Measurements from ENCODE around the gene POMC.
"Not testable (repeated sequence)": the region's sequence is repeated elsewhere in the genome, so short reads cannot be mapped to it uniquely, and the experiment has no call there.

Gene POMC

DNA sequence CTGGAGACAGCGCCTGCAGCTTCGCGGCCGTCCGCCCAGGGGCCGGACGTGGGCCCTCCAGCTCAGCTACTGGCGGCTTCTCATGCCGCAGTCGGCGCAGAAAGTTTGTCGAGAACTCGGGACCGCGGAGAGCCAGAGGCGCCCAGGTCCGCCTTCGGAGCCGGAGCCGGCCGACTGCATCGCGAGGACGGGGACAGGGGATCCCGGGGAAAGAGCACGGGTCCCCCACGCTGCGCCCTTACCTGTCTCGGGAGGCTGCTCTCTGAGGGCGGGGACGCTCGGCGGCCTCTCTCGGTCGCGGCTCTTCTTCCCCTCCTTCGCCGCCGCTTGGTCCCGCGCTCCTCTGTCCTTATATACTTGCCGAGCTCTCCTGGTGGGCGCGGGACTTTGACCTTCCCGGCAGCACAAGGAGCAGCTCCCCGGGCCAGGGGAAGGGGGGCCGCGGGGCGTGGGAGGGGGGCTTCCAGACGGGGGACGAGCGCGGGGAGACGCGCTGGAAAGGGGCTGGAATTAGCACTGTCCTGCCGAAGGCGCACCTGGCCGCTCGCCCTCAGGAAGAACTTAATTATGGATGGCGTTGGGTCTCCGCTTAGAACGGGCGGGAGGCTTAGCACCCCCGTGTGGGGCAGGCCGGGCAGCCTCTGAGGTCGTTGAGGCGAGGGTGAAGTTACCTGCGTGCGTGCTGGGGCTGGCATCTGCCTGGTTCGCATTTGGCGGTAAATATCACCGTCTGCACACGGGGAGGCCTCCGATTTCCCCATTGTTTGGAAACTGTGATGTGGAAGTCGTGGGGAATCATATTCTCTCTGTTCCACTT, at the start of gene POMC:
POMC (minus strand) TSS at position 325 of the 817 bp plus-strand sequence. CDS start 3,808 bp downstream, outside the sequence.
- peak; percentile 76 for DNase-seq

DNA sequence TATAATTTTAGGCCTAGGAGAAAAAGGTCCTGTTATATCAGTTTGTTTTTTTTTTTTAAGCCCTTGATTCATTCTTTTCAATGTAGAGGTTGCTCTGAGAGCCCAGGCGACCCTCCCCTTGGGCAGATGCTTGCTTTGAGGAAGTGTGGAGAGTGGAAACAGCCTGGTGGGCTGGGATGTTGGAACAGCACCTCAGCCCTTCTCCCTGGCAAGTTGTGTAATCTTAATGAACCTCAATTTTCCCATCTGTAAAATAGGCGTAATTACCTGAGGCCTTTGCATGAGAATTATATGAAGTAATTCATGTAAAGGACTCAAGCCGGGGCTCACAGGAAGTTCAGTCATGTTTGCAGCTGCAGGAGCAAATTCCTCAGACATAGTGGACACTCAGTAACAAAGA, 49.7 kb upstream of the POMC start:
- no peak for DNase-seq

GRCh38 chr2:25215948-25216679, 47.7 kb upstream of the POMC start:
- no peak for DNase-seq

DNA sequence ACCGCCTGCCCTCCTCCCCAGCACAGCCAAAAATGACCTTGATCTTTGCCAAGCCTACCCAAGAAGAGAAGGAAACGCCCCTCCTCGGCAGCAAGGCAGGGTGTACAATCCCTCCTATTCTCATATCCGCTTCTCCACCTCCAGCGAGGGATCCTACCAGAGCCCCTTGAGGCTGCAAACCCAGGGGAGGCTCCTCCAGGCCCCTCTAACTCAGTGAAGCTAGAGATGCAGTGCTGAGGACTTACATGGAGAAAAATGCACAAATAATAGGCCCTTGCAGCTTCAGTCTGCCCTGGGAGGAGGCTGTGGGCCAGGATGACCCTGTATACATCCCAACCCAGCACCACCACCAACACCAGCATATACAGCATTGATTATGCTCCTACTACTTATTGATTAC, 46.9 kb upstream of the POMC start:
- no peak for DNase-seq

GRCh38 chr2:25213229-25213628, 44.8 kb upstream of the POMC start:
- no peak for DNase-seq

- DNase-seq = not testable (repeated sequence)
Observed at GRCh38 chr2:25210923-25211322, 42.5 kb upstream of the POMC start.

- no peak for DNase-seq
Observed at GRCh38 chr2:25207078-25207545, 38.7 kb upstream of the POMC start.

- DNase-seq = no peak
Observed at GRCh38 chr2:25204190-25204838, 35.9 kb upstream of the POMC start.

GRCh38 chr2:25202275-25202674, 33.9 kb upstream of the POMC start:
- DNase-seq = no peak

DNA sequence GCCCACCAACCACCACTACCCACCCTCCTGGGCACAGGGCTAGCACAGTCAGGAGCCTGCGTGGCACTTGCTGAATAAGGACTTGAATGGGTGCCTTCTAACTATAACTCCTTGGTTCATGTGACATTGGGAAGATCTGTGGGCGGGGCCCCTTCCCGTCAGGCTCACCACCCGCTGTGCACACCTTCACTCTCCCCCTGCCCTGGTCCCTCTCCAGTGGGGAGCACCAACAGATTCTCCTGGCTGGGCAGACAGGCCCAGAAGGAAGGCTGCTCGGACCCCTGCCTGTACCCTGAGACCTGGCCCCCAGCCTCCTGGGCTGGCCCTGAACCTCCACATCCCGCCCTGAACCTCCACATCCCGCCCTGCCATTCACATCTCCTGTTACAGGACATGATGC, 33.4 kb upstream of the POMC start:
- no peak for DNase-seq

DNA sequence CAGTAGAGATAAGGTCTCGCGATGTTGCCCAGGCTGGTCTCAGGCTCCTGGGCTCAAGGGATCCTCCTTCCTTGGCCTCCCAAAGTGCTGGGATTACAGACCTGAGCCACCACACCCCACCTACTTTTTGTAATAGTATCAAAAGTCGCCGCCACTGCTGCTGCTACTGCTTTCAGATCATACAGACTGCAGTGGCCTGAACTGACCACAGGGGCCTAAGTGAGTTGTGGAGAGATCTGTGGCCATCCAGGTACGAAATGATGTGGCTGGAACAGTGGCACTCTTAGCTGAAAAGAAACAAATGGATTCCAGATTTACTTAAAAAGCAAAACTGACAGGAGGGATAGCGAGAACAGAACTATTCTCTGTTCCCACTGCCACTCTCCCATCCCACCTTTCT, 32.9 kb upstream of the POMC start:
- no peak for DNase-seq

GRCh38 chr2:25198576-25198975, 30.2 kb upstream of the POMC start:
- DNase-seq = no peak

DNA sequence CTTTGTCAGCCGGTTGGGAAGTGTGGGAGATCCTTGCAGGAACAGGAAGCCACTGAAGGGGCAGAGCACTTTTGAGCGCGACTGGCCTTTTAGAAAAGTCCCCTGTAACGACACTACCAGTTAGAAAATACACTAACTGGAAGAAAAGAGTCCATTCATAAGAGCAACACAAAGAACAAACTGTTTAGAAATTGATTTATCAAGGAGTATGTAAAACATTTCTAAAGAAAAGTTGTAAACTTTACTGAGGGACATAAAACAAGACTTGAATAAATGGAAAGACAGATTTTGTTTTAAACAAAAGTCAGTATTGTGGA, 29.8 kb upstream of the POMC start:
- DNase-seq = no peak

DNA sequence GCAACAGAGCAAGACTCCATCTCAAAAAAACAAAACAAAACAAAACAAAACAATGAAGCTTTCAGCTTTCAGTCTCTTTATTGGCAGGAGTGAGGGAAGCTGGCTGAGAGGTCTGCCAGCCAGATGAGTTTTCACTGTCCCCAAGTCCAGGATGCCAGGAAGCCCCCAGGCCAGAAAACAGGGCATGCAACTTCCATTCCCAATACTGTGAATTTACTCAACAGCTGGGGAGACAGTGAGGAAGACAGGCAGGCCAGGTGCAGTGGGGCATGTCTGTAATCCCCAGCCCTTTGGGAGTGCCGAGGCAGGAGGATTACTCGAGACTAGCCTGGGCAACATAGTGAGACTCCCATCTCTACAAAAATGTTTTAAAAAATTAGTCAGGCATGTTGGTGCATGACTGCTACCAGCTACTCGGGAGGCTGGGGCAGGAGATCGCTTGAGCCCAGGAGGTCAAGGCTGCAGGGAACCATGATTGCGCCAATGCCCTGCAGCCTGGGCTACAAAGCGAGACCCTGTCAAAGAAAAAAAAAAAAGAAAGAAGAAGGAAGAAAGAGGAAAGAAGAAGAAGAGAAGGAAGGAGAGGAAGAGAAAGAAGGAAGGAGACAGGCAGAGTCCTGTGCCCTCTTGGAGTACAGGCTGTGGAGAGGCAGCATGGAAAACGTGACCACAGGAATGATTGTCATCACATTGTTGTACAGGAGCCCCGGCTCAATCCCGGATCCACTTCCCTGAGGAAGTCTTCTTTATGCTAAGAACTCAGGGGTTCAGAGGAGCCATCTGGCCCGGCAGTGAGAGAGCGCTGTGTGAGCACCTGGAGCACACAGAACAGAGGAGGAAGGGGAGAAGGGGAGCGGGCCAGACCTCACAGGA, 29.2 kb upstream of the POMC start:
- no peak for DNase-seq

DNA sequence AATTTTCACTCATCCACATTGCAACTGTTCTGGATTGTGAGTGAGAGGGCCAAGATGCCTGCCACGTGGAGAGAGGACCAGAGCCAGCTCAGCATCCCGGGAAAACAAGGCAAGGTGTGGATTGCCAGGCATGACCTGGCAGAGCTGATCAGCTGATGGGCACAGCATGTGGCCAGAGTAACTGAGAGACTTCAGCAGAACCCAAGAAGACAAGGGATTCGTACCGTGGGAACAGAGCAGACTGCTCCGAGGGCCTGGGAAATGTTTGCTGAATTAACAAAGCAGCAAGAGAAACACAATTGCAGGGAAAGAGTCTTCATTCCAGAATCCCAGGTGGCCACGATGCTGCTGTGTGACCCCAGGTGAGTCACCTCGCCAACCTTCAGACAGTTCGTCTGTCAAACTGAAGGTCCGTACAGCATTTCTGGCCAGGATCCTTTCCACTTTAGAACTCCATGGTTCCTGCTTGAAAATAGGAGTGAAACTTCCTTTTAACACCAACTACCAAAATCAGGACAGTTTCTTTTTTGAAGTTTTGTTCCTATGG, 26.3 kb upstream of the POMC start:
- no peak for DNase-seq

GRCh38 chr2:25190536-25190935, 22.2 kb upstream of the POMC start:
- DNase-seq = no peak

GRCh38 chr2:25188405-25188804, 20.0 kb upstream of the POMC start:
- DNase-seq = no peak

- DNase-seq = peak; percentile 34
Observed at GRCh38 chr2:25187729-25188350, 19.5 kb upstream of the POMC start.

GRCh38 chr2:25184254-25184653, 15.9 kb upstream of the POMC start:
- no peak for DNase-seq

DNA sequence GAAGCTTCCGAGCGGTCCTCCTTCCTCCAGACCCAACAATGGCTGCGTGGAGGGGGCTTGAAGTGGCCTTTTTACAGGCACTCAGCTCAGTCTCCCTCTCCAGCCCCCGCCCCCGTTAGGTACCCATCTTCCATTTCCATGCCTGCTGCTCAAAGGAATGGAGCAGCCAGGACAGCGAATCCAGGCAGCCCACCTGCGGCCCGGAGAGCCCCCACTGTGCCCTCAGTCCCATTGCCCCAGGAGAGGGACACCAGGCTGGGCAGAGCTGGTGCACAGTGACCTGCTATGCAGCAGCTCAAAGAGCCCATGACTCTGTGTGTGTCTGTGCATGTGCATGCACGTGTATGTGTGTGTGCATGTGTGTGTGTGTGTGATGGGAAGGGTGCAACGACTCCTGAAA, 10.6 kb upstream of the POMC start:
- DNase-seq = no peak

DNA sequence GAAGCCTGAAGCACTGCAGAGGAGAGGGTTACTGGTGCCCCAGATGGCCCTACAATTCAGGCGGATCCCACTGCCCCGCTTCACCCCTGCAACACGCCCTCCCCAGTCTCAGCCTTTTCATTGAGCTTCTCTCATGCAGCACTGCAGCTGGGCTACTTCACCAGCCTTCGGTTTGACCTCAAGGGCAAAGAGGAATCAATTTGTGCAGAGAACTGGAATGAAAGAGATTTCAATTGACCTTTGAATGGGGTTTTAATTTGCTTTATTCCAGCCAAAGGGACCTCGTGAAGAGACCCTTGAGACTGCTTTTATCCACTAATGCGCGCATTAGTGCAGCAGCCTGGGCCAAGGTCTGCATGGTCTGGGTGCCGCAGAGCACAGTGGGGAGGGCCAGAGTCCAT, 8.8 kb upstream of the POMC start:
- DNase-seq = no peak

DNA sequence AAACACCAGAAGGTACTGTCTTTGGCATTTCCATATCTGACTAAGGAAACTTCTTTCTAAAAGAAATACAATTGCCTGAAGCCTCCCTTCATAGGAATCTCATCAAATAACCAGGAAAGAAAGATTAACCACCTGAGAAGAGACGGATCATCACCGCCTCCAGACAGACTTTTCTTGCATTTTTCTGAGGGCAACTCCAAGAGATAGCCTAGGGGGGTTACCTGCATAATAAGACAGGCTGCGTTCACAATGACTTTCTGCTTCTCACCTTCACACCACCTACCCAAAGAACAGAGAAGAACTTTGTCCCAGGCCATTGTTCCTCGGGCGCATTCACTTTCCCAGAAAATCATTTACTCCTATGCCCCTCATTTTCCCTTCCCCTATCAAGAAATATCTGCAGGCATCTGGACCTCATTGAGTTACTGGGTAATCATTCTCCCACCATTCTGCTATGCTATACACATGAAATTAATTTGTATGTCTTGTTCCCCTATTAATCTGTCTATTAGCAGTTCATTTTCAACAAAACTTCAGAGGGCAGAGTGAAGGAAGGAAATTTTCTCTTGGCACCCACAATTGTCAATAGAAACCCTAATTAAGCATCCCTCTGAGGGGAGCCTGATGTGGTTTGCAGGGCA, 8.3 kb upstream of the POMC start:
- DNase-seq = no peak
